Spleen (tissue), 11 donors: ENCODE results near the gene IL3. TPM values are rescaled to one million over a fixed set of nuclear protein-coding genes. Genes with fewer than 3 reads are reported as not detected.

Source experiments
- DNase-seq: peaks from one replicate; pipeline ENCODE4 v3.0.0-alpha.2; 2020
- H3K27ac ChIP-seq, 8 donors: fragments of 200-600 bp; sonication (generic) in 7 of 8; 1 replicate in 4 of 8; 2 replicates in 4 of 8; pipeline versions ENCODE4 v1.5.0 to v1.8.0; 2016 to 2021; ENCODE audit warnings: inconsistent platforms in 4 of 8, mild to moderate bottlenecking in 4 of 8, moderate library complexity in 1 of 8
- H3K27me3 ChIP-seq, 7 donors: fragments of 200-600 bp; sonication (generic) in 6 of 7; replicated peaks in 1 of 7; 1 replicate in 4 of 7; 2 replicates in 3 of 7; pipeline versions ENCODE4 v1.5.0 to v1.8.0; 2016 to 2021; ENCODE audit warnings: inconsistent platforms in 3 of 7, mild to moderate bottlenecking in 1 of 7
- H3K36me3 ChIP-seq, 6 donors: fragments of 200-600 bp; sonication (generic) in 5 of 6; 1 replicate in 4 of 6; 2 replicates in 2 of 6; pipeline versions ENCODE4 v1.5.0 to v1.8.0; 2016 to 2021; ENCODE audit warnings: inconsistent platforms in 2 of 6
- H3K4me1 ChIP-seq, 6 donors: fragments of 200-600 bp; sonication (generic) in 5 of 6; 1 replicate in 3 of 6; 2 replicates in 3 of 6; pipeline versions ENCODE4 v1.5.0 to v1.8.0; 2016 to 2021; ENCODE audit warnings: inconsistent platforms in 3 of 6
- H3K4me3 ChIP-seq, 8 donors: fragments of 200-600 bp; sonication (generic) in 7 of 8; 1 replicate in 4 of 8; 2 replicates in 4 of 8; pipeline versions ENCODE4 v1.5.0 to v1.8.0; 2016 to 2021; ENCODE audit warnings: inconsistent platforms in 4 of 8, mild to moderate bottlenecking in 4 of 8, moderate library complexity in 2 of 8
- H3K9me3 ChIP-seq, 8 donors: fragments of 200-600 bp; sonication (generic) in 7 of 8; 1 replicate in 4 of 8; 2 replicates in 4 of 8; pipeline versions ENCODE4 v1.5.0 to v1.8.0; 2016 to 2021; ENCODE audit warnings: inconsistent platforms in 4 of 8
- CTCF ChIP-seq, 11 experiments: fragments of 200-600 bp in 7 of 11; fragments of 450-650 bp in 4 of 11; sonication (generic) in 4 of 11; IDR thresholded peaks in 8 of 11; conservative IDR thresholded peaks in 3 of 11; 1 replicate in 7 of 11; 2 replicates in 4 of 11; pipeline versions ENCODE4 v1.4.0 to v1.8.0; 2016 to 2021; ENCODE audit warnings: antibody characterized with exemption in 11 of 11, inconsistent platforms in 4 of 11, mild to moderate bottlenecking in 1 of 11
- POLR2A ChIP-seq, 3 donors: fragments of 450-650 bp; IDR thresholded peaks; one replicate each; pipeline ENCODE4 v1.5.1; 2017; ENCODE audit warnings: antibody characterized with exemption in 3 of 3, mild to moderate bottlenecking in 1 of 3
- POLR2AphosphoS5 ChIP-seq, 3 donors: sonication (generic); formaldehyde crosslinking; IDR thresholded peaks; one replicate each; pipeline ENCODE4 v1.5.1; 2017; ENCODE audit warnings: antibody characterized with exemption in 3 of 3
- WGBS, 5 donors: extraction: QIAGEN DNeasy Blood & Tissue Kit in 3 of 5; methylation state at CpG; one replicate each; pipeline versions ENCODE4 v1.1.5 to v1.1.7; 2013 to 2018; 5-methylcytosine and 5-hydroxymethylcytosine counted together
- intact Hi-C: fragments of 100-400 bp; cut with DNase I; formaldehyde crosslinking; loops from one replicate; pipeline ENCODE4 v1.15.0; 2023; ENCODE audit warnings: low total_unique reads
- polyA plus RNA-seq, 3 donors: library from polyadenylated mRNA; stranded (reverse); fragments of 200-250 nt; gene quantifications; one replicate each; pipeline ENCODE4 v1.2.1, GENCODE V29; 2013
- total RNA-seq, 7 donors: library from RNA; depleted of rRNA in 3 of 7; stranded (reverse); fragments of >200 nt in 3 of 7; fragmentation: NEBNext Ultra II Directional in 4 of 7; extraction: Animal tissue kit (Norgen Biotek cat#: 25700) in 4 of 7; gene quantifications; one replicate each; pipeline versions ENCODE4 v1.1.0 to v1.2.1, GENCODE V29; 2016 to 2021
- donor health status: healthy with polysubstance abuse.
- donor health status: DM: no; HTN: no; CAD: no; lungs with moderate emphysema.
- donor health status: DM: no; HTN: no; CAD: no.
- donor health status: Bipolar disorder and iron deficiency.
- donor health status: healthy.
- donor health status: DM: no; HTN: no; CAD: no.
- donor health status: DM: yes; HTN: yes; CAD: no.

Gene IL3
- total and polyA plus RNA-seq, 10 donors, result not detected

GRCh38 chr5:132026516-132027008 is 33.9 kb upstream of the IL3 start:
- peaks cover 0 to 13% (median 4%) of the 10 kb centered on the region in 6 donors for H3K4me1 ChIP-seq
- peaks cover 0 to 5% (median 0%) of the 10 kb centered on the region in 7 donors for H3K27me3 ChIP-seq
- TF ChIP-seq POLR2A (IDR thresholded peaks at IDR 0.05) (no peak), POLR2AphosphoS5 (IDR thresholded peaks at IDR 0.05) (no peak)
- no peak overlapping the region for H3K27ac ChIP-seq
- 53 to 86% (median 61%) methylated on average over 5 of the region's 5 CpGs for WGBS, 5 donors
- H3K9me3 ChIP-seq, result no peaks in the 10 kb centered on the region
- no peaks in the 10 kb centered on the region for H3K36me3 ChIP-seq
- DNase-seq, result peak; percentile 77
- H3K4me3 ChIP-seq, result no peak overlapping the region
- intact Hi-C loops, result no loop called here

GRCh38 chr5:132027027-132027426 is 33.4 kb upstream of the IL3 start:
- TF ChIP-seq POLR2AphosphoS5 (IDR thresholded peaks at IDR 0.05) (no peak), POLR2A (IDR thresholded peaks at IDR 0.05) (no peak), CTCF (IDR thresholded peaks at IDR 0.05 in 8 of 11, conservative IDR thresholded peaks at IDR 0.05 in 3 of 11) (no peak)
- H3K4me1 ChIP-seq, result peaks cover 0 to 13% (median 4%) of the 10 kb centered on the region in 6 donors
- no peak overlapping the region for H3K4me3 ChIP-seq
- H3K27me3 ChIP-seq, result peaks cover 0 to 5% (median 0%) of the 10 kb centered on the region in 7 donors
- H3K36me3 ChIP-seq, result no peaks in the 10 kb centered on the region
- no peak overlapping the region for H3K27ac ChIP-seq
- intact Hi-C loops, result no loop called here
- no peaks in the 10 kb centered on the region for H3K9me3 ChIP-seq
- 75 to 91% (median 81%) methylated on average over 2 of the region's 2 CpGs; no CpG with 5 or more reads in 1 of the 5 donors for WGBS, 5 donors
- no peak for DNase-seq

GRCh38 chr5:132029609-132030330 is 30.7 kb upstream of the IL3 start:
- WGBS, 5 donors, result 79 to 92% (median 85%) methylated on average over 4 of the region's 4 CpGs
- peaks cover 0 to 13% (median 4%) of the 10 kb centered on the region in 6 donors for H3K4me1 ChIP-seq

GRCh38 chr5:132030610-132031009 is 29.8 kb upstream of the IL3 start:
- Histone ChIP-seq H3K9me3 (peaks cover 0 to 17% (median 11%) of the 10 kb centered on the region in 8 donors), H3K4me1 (peaks cover 0 to 13% (median 4%) of the 10 kb centered on the region in 6 donors), H3K27ac (no peak overlapping the region), H3K27me3 (peaks cover 0 to 5% (median 0%) of the 10 kb centered on the region in 7 donors), H3K4me3 (no peak overlapping the region), H3K36me3 (no peaks in the 10 kb centered on the region)
- WGBS, 5 donors, result 90 to 98% (median 96%) methylated on average over 2 of the region's 2 CpGs
- intact Hi-C loops, result no loop called here
- no peak for DNase-seq
- TF ChIP-seq POLR2AphosphoS5 (IDR thresholded peaks at IDR 0.05), result no peak
- TF ChIP-seq CTCF (IDR thresholded peaks at IDR 0.05 in 8 of 11, conservative IDR thresholded peaks at IDR 0.05 in 3 of 11), result no peak
- TF ChIP-seq POLR2A (IDR thresholded peaks at IDR 0.05), result no peak

More at GRCh38 chr5:132029609-132030330, 30.7 kb upstream of the IL3 start:
- H3K27ac ChIP-seq, result no peak overlapping the region
- H3K4me3 ChIP-seq, result no peak overlapping the region
- no peak for TF ChIP-seq POLR2A (IDR thresholded peaks at IDR 0.05)
- no peak for TF ChIP-seq CTCF (IDR thresholded peaks at IDR 0.05 in 8 of 11, conservative IDR thresholded peaks at IDR 0.05 in 3 of 11)
- TF ChIP-seq POLR2AphosphoS5 (IDR thresholded peaks at IDR 0.05), result no peak
- intact Hi-C loops, result no loop called here
- H3K36me3 ChIP-seq, result no peaks in the 10 kb centered on the region
- H3K9me3 ChIP-seq, result peaks cover 0 to 17% (median 11%) of the 10 kb centered on the region in 8 donors
- DNase-seq, result no peak
- H3K27me3 ChIP-seq, result peaks cover 0 to 5% (median 0%) of the 10 kb centered on the region in 7 donors
